ENCODE data around the gene PRDX5. TPM values are rescaled to one million over a fixed set of nuclear protein-coding genes. Genes with fewer than 3 reads are reported as not detected.

PRDX5 gene
- total and polyA plus RNA-seq, 9 of the 15 experiments (the other 6 are each of a cell fraction or from before 2014, with no cell fraction given): 40.8 to 327 (median 204) TPM

DNA sequence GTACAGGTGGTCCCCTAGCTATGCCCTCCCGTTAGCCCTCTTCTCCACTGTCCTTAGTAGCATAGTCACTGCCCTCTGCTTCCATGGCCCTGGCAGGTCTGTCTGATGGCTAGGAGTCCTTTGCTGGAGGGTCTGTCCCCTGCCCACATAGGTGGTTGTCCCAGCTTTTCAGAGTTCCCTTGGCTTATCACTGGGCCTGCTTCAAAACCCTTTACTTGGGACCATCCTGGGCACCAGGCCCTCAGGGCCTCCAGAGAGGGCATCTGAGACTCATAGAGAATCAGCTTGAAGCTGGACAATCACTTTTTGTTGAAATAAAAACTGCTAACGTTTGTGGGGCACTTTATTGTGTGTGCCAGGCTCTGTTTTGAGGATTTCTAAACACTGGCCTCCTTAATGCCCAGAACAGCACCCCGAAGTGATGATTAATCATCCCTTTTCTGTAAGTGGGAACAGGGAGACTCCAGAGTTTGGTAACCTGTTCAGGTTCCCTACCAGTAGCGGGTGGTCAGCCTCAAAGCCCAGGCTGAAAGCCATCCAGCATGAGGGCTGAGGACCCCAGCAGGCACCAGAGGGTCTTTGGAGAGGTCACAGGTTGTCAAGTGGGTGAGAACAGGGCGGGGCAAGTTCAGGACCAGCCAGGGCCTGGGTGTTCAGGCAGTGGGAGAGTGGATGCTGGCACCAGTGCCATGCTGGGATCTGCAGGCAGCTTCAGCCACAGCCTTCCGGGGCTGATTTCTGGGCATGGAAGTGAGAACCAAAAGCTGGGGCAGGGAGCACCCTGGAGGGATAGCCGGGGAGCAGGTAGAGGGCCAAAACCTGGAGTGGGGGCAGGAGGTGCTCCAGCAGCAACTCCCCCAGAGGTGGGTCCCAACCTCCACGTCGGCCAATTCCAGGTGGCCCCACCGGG is 27.3 kb upstream of the PRDX5 start:
- FAIRE-seq (no peak), DNase-seq (ENCODE audit: extremely low read depth in 1 of 4, low spot score in 3 of 4) (no peak)
- POLR2A ChIA-PET: interaction anchor here (0.6 kb wide), 1 partner anchor 45 kb away, joined by 3 read pairs; no protein-coding TSS in a partner anchor

More for the DNA sequence above, 27.3 kb upstream of the PRDX5 start:
- TF ChIP-seq ZNF12 (CRISPR knock-in tag; IDR thresholded peaks at IDR 0.05) (no peak), HDGF (IDR thresholded peaks at IDR 0.05) (no peak), HDAC8 (tag; IDR thresholded peaks at IDR 0.05) (no peak), ZC3H8 (IDR thresholded peaks at IDR 0.05) (no peak), SETDB1 (IDR thresholded peaks at IDR 0.05; ENCODE audit: low read length) (no peak), PRPF4 (IDR thresholded peaks at IDR 0.05; ENCODE audit: insufficient read depth, low read depth, low read length, poor library complexity, severe bottlenecking) (no peak), ZNF140 (CRISPR knock-in tag; IDR thresholded peaks at IDR 0.05) (no peak), POLR2G (IDR thresholded peaks at IDR 0.05; ENCODE audit: low read depth, low read length) (no peak), PATZ1 (CRISPR knock-in tag; IDR thresholded peaks at IDR 0.05; ENCODE audit: borderline replicate concordance) (no peak), ZNF174 (CRISPR knock-in tag; IDR thresholded peaks at IDR 0.05) (no peak), XRCC4 (IDR thresholded peaks at IDR 0.05; ENCODE audit: extremely low read depth, insufficient read depth, insufficient read length) (no peak)
- TF ChIP-seq, protein P1, sequence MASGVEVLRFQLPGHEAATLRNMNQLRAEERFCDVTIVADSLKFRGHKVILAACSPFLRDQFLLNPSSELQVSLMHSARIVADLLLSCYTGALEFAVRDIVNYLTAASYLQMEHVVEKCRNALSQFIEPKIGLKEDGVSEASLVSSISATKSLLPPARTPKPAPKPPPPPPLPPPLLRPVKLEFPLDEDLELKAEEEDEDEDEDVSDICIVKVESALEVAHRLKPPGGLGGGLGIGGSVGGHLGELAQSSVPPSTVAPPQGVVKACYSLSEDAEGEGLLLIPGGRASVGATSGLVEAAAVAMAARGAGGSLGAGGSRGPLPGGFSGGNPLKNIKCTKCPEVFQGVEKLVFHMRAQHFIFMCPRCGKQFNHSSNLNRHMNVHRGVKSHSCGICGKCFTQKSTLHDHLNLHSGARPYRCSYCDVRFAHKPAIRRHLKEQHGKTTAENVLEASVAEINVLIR (CRISPR knock-in tag; IDR thresholded peaks at IDR 0.05): no peak
- H3K9me3 ChIP-seq (replicated peaks; ENCODE audit: control insufficient read depth, insufficient read depth, low read depth, low read length): no peaks in the 10 kb centered on the region
- H4K20me1 ChIP-seq (replicated peaks; ENCODE audit: control insufficient read depth, insufficient read depth, low read length): no peaks in the 10 kb centered on the region
- H3K9ac ChIP-seq (ENCODE audit: insufficient read depth in 1 of 2, low read depth in 2 of 2, low read length in 2 of 2): peak overlapping the region in 1 of 2 experiments; percentile 29; a peak in 1 of 4 replicates
- BruUV-seq (replicated peaks): no TSS peak
- no peak overlapping the region for H2AFZ ChIP-seq (ENCODE audit: low read depth, low read length)
- ATAC-seq: no peak
- intact Hi-C loops (cut with micrococcal nuclease): no loop called here
- 26% methylated on average over 10 of the region's 10 CpGs for WGBS (ENCODE audit: insufficient coverage, low coverage, missing lambda C conversion rate)
- in situ Hi-C loops (cut with MboI): no loop called here
- no peak overlapping the region for H3K27ac ChIP-seq (ENCODE audit: extremely low read depth, low read depth, low read length)
- no peak overlapping the region for H3K4me2 ChIP-seq (ENCODE audit: insufficient read depth, low read length)
- H3K9me1 ChIP-seq (ENCODE audit: control insufficient read depth, insufficient read depth, low read length): no peaks in the 10 kb centered on the region
- no peaks in the 10 kb centered on the region for H3K79me2 ChIP-seq (ENCODE audit: control insufficient read depth, insufficient read depth, low read length)
- CTCF ChIA-PET (ENCODE audit: low intra/inter-chr PET ratio): no interaction called here
- H3K36me3 ChIP-seq (ENCODE audit: control insufficient read depth, insufficient read depth, low read length): no peaks in the 10 kb centered on the region
- peaks cover 3 to 49% of the 10 kb centered on the region in 2 experiments; a peak in 3 of 5 replicates for H3K4me1 ChIP-seq (replicated peaks in 1 of 2; ENCODE audit: control insufficient read depth in 2 of 2, insufficient read depth in 2 of 2, low read length in 2 of 2)
- H3K4me3 ChIP-seq: no peak overlapping the region
- H3K27me3 ChIP-seq (ENCODE audit: control insufficient read depth in 2 of 2, insufficient read depth in 2 of 2, low read length in 2 of 2): peaks cover 22 to 40% of the 10 kb centered on the region in 2 experiments; a peak in 4 of 5 replicates
